ENCODE results near the gene PC. TPM values are rescaled to one million over a fixed set of nuclear protein-coding genes. Genes with fewer than 3 reads are reported as not detected.

Gene PC
- total RNA-seq, 1 donor from 2014 or later, result 10.5 TPM

DNA sequence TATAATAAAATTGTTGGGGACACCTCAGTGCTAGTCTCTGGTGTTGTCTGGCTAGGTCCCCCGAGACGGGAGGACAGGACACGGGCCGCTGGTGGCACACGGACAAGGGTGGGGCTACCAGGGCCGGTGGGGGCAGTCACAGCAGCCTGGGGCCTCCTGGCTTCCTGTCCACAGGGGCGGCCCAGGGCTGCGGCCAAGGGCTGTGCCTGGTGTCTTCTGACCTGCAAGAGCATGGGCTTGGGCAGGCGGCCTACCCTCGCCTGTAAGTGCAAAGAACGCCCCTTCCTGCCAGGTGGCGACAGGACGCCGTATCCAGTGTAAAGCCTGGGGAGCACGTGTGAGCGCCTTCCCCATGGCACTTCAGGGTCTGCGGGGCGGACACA lies 97.7 kb downstream of the PC start:
- Histone ChIP-seq H3K79me2 (ENCODE audit: insufficient read depth, low read length) (peaks cover 36% of the 10 kb centered on the region), H4K20me1 (ENCODE audit: insufficient read depth, low read length) (peaks cover 11% of the 10 kb centered on the region), H3K9me3 (ENCODE audit: insufficient read depth, low read depth, low read length) (no peaks in the 10 kb centered on the region), H2AFZ (ENCODE audit: low read depth, low read length) (no peak overlapping the region), H3K36me3 (ENCODE audit: insufficient read depth, low read length) (no peaks in the 10 kb centered on the region), H3K4me3 (ENCODE audit: insufficient read depth, low read depth, low read length) (no peak overlapping the region), H3K4me1 (ENCODE audit: insufficient read depth, low read length) (peaks cover 11% of the 10 kb centered on the region), H3K27me3 (ENCODE audit: insufficient read depth, low read length) (no peaks in the 10 kb centered on the region), H3K4me2 (ENCODE audit: low read length) (no peak overlapping the region), H3K9ac (ENCODE audit: low read length) (no peak overlapping the region), H3K27ac (ENCODE audit: low read depth, low read length) (no peak overlapping the region)
- H3K4me1 Mint-ChIP-seq (ENCODE audit: low read depth, unreplicated experiment), result no peaks in the 10 kb centered on the region
- no peak overlapping the region for H3K27ac Mint-ChIP-seq (ENCODE audit: unreplicated experiment)
- no peaks in the 10 kb centered on the region for H3K36me3 Mint-ChIP-seq (ENCODE audit: low read depth, unreplicated experiment)
- no peaks in the 10 kb centered on the region for H3K27me3 Mint-ChIP-seq (ENCODE audit: low read depth, unreplicated experiment)
- no peak for FAIRE-seq
- DNase-seq (ENCODE audit: low read depth), result no peak
- TF ChIP-seq EZH2 (IDR thresholded peaks at IDR 0.05; ENCODE audit: insufficient read depth, low read length) (no peak), CTCF (IDR thresholded peaks at IDR 0.05; ENCODE audit: insufficient read depth, low read depth, low read length) (no peak)
- H3K9me3 Mint-ChIP-seq (ENCODE audit: unreplicated experiment), result no peaks in the 10 kb centered on the region
- H3K4me3 Mint-ChIP-seq (ENCODE audit: unreplicated experiment), result no peak overlapping the region

DNA sequence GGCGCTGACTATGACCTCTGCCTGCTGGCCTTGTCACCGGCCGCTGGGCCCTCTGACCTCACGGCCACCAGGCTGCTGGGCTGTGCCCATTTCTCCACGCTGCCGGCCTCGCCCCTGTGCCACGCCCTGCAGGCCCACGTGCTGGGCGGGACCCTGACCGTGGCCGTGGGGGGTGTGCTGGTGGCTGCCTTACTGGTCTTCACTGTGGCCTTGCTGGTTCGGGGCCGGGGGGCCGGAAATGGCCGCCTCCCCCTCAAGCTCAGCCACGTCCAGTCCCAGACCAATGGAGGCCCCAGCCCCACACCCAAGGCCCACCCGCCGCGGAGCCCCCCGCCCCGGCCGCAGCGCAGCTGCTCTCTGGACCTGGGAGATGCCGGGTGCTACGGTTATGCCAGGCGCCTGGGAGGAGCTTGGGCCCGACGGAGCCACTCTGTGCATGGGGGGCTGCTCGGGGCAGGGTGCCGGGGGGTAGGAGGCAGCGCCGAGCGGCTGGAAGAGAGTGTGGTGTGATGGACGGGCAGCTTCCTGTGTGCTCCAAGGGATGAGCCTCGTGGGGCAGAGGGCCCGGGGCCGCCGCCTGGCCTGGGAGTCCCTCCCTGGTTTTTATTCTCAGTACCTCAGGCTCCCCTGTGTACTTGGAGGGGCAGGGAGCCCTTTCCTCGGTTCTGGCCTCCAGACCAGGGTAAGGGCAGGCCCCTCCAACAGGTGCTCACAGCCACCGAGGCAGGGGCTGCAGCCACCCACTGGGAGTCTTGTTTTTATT lies 98.3 kb downstream of the PC start:
- no peaks in the 10 kb centered on the region for H3K9me3 Mint-ChIP-seq (ENCODE audit: unreplicated experiment)
- Histone ChIP-seq H3K4me2 (ENCODE audit: low read length) (no peak overlapping the region), H3K79me2 (ENCODE audit: insufficient read depth, low read length) (peaks cover 36% of the 10 kb centered on the region), H3K4me1 (ENCODE audit: insufficient read depth, low read length) (peaks cover 11% of the 10 kb centered on the region), H3K27me3 (ENCODE audit: insufficient read depth, low read length) (no peaks in the 10 kb centered on the region), H3K27ac (ENCODE audit: low read depth, low read length) (no peak overlapping the region), H4K20me1 (ENCODE audit: insufficient read depth, low read length) (peaks cover 11% of the 10 kb centered on the region), H2AFZ (ENCODE audit: low read depth, low read length) (no peak overlapping the region), H3K4me3 (ENCODE audit: insufficient read depth, low read depth, low read length) (no peak overlapping the region), H3K9ac (ENCODE audit: low read length) (no peak overlapping the region), H3K9me3 (ENCODE audit: insufficient read depth, low read depth, low read length) (no peaks in the 10 kb centered on the region), H3K36me3 (ENCODE audit: insufficient read depth, low read length) (no peaks in the 10 kb centered on the region)
- no peak for FAIRE-seq
- H3K36me3 Mint-ChIP-seq (ENCODE audit: low read depth, unreplicated experiment), result no peaks in the 10 kb centered on the region
- no peak overlapping the region for H3K27ac Mint-ChIP-seq (ENCODE audit: unreplicated experiment)
- H3K4me1 Mint-ChIP-seq (ENCODE audit: low read depth, unreplicated experiment), result no peaks in the 10 kb centered on the region
- H3K4me3 Mint-ChIP-seq (ENCODE audit: unreplicated experiment), result no peak overlapping the region
- DNase-seq (ENCODE audit: low read depth), result no peak
- H3K27me3 Mint-ChIP-seq (ENCODE audit: low read depth, unreplicated experiment), result no peaks in the 10 kb centered on the region
- TF ChIP-seq CTCF (IDR thresholded peaks at IDR 0.05; ENCODE audit: insufficient read depth, low read depth, low read length), result no peak
- TF ChIP-seq EZH2 (IDR thresholded peaks at IDR 0.05; ENCODE audit: insufficient read depth, low read length), result no peak

Data from astrocyte (in vitro differentiated cells and primary cell).